T-helper 2 cell treated with Interferon-gamma antibody and Interleukin-4, amounts not matched to agents 100 ng/mL and 5 ng/mL, for 36 hours (primary cell): ENCODE measurements around the gene HS6ST3. TPM values are rescaled to one million over a fixed set of nuclear protein-coding genes. Genes with fewer than 3 reads are reported as not detected.

ENCODE experiments used
- intact Hi-C: fragments of 100-400 bp; cut with micrococcal nuclease; formaldehyde crosslinking; loops from one replicate; pipeline ENCODE4 v1.15.1; 2023
- total RNA-seq: library from RNA; stranded (reverse); gene quantifications from 2 replicates; pipeline ENCODE4 v1.2.3, GENCODE V29; 2022

HS6ST3 gene
- total RNA-seq, 1 donor from 2014 or later, result not detected

DNA sequence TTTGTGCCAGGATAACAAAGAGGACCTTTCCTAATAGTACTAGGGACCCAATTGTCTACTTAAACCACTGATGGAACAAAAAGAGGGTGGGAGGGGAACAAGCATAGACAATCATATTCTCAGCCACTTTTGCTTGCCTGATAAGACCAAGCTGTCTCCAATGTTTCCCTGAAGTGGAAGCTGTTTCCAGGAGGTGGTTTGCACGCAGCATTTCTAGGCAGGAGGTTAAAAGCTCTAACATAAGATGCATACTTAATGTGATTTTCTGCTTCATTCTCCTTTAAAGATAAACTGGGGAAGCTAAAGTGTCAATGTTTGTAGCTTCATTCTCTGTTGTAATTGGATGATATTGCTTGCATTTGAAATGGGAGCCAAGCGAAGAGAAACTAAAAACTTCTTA is 442.9 kb downstream of the HS6ST3 start:
- intact Hi-C loops, result no loop called here

DNA sequence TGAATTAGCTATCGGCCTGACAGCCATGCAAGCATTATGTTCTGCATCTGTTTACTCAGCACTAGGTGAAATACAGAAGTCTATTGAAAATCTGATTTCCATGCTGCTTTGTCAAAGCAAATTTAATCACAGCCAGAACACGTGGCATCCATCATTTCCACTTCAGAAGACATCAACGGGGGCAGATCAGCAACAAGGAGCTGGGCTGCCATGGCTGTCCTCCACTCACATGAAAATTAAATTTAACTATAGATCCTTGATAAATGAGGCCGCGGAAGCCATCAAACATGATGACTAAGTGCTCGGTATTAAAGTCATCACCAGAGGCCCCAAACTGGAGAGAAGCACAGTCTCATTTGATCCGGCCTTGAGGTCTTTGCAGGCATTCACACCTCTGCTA is 443.5 kb downstream of the HS6ST3 start:
- intact Hi-C loops, result no loop called here

DNA sequence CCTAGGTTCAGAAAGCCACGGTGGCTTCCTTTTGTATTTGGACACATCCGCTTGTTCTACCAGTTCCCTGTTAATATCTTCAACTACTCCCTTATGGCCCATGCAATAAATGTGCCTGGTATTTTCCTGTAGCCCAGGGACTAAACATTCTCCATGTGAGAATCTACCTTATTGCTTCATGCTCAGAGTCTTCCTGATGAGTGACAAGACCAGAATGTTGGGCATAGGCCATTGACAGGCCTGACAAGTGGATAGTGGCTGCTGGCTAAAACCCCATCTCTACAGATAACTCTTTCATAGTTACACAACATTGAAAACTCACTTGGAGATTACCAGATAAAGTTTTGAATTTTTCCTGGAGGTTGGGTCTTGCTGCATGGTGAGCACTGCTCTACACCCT is 449.9 kb downstream of the HS6ST3 start:
- intact Hi-C loops, result no loop called here

DNA sequence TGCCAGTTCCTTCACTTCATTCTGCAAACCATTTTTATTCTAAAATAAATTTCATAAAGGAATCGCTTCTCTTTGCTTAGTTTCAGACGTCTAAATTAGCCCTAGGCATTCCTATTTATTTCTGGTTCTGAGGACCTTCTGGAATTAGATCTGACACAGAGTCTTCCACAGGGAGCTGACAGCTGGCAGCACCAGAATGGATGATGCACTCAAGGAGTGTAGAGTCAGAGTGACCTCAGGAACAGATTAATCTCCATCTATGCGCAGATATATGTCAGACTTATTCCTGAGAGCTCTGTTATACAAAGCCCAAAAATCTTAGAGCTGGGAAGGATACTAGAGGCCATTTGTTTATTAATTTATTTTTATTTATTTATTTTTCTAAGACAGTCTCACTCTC is 450.8 kb downstream of the HS6ST3 start:
- intact Hi-C loops, result no loop called here

DNA sequence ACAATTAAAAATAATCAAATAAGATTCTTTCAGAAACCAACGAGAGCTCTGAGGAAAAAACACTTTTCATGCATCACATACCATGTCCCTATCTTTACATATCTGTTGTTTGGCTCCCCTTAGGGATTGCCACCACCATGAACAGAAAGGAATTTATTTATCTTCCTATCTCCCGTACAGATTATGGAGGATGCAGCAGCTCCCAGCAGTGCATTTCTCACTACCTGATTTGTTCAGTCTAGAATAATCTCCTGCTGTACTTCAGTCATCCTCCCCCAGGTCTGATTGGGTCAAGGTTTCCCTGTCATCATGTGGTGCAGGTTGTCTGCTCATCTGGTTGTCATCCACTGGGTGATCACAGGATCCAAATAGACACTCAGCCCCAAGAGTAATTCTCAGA is 453.1 kb downstream of the HS6ST3 start:
- intact Hi-C loops, result no loop called here

DNA sequence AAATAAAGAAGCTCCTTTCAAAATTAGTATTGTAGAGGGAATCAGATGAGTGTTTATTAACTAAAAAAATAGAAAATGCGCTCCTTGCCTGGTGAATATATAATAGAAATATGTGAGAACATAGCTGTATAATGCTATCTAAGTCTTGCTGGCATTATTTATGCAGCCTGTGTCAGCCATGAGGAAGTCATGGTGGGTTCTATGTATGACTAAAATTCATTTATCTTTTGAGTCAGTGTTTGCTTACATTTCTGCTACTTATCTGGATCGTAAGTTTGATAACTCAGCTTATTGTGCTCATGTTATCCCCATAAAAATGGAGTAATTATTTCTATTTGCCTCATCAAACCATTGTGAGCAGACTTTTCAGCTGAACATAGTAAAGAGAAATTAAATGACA is 455.1 kb downstream of the HS6ST3 start:
- intact Hi-C loops, result no loop called here

DNA sequence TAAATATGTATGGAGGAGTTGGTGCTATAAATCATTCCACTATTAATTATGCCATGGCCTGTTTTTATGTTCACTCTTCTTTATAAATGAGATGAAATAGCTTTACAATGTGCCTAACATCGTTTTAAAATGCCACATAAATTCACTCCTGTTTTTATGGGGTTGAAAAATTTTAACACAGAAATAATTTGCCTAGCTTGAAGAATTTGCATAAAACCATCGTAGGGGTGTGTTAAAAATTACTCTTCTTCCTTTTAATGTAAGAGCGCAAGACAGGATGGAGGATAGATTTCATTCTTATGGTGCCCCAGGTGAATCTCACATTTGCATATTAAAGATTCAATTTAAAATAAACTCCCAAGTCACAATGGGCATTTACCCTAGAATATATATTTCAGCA is 456.6 kb downstream of the HS6ST3 start:
- intact Hi-C loops, result no loop called here

DNA sequence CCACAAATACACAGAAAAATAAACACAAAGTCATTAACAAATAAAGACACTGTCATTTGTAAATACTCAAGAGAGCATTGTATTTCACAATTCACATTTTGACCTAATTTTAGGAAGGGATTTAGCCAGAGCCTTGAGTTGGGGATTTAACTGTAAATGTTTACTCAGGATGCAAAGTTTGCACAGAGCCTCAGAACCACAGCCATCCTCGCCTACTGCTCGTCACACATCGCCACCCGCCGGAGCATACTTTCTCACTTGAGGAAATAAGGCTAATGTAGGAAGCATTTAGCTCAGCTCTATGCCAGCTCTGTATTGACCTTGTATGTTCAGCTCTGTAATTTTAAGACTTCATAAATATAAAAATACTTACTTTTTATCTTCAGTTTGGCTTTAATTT is 461.6 kb downstream of the HS6ST3 start:
- intact Hi-C loops, result no loop called here

DNA sequence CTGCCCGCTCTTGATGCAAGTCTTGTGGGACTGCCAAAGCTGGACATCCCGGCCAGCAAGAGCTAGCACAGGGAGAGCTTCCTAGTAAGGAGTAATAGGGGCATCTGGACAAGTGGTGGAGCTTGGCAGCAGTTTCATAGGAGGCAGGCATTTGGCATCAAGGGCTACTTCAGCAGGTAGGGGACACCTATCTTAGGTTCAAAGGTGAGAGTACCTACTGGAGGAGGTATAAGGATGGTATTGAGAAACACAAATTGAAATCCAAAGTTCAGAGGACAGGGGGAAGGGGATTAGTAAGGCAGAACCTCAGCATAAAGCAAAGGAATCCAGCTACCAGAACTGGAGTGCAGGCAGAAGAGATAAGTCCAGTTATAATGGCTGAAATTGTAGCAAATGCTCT is 462.7 kb downstream of the HS6ST3 start:
- intact Hi-C loops, result no loop called here

DNA sequence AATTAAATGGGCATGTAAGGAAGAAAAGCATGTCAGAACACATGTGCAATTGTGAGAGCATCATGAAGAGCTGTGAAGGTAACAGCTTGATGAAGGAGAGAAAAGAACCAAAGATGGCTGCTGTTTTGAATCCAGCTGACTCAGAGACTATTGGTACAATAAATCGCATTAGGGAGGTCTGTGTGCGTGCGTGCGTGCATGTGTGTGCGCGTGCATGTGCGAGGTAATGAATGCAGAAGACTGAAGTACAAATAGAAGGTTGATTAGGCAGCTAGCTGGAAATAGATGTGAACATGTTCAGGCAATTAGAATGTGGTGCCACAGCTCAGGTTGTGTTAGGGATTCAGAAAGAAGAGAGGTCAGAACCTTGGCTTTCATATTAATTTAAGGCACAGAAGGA is 463.9 kb downstream of the HS6ST3 start:
- intact Hi-C loops, result no loop called here

DNA sequence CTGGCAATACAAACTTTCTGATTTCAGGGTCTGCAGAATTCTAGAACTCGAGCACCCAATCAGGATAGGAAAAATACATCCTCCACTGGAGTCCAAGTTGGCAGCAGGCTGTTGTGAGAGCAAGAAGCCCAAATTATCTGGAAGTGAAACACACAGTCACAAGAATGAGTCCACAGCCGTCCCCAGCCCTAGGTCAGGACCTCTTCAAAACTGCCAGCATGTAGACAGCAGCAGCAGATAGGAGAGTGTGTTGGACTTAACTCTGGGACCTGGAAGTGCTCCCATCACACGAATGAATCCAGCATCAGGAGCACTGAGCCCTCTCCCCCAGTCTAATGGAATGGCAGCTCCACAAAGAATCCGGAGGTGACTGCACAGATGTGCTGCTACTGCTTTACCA is 483.7 kb downstream of the HS6ST3 start:
- intact Hi-C loops, result no loop called here

DNA sequence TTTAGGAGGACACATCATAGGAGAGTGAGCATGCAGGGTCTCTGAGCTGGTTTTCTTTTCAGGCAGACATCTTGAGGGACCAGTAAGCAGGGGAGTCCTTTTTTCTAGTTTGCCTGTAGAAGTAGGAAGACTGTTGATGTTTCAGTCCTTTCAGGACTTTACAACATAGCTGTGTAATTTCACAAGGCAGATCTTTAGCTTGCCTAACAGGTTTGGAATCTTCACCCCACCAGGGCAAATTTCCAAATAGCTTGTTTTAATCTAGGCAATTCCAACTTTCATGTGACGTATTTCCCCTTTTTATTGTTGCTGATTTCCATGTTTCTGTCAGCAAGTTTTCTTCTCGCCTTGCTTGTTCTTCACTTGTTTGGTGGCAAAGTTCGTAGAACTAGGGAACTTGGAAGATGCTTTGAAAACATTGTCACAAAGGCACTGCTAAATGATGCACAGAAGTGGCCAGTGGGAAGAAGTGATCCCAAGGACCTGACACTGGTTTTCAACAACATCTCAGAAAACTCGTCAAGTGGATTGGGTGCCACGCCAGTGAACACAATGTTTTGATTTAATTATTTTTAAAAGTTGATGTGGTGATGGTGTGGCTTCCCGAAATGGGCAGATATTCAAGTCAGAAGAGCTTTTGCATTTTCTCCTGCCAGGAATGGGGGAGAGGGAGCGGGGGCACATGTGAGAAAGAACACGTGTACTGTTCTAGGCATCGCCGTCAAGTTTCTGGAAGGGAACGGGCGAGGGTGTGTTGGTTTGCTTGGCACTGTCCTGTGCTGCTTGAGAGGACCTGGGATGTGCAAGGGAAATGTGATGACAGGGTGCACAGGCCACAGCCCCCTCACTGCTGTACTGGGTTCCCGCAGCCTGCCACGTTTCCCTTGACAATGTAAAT is 485.8 kb downstream of the HS6ST3 start:
- intact Hi-C loops, result no loop called here

DNA sequence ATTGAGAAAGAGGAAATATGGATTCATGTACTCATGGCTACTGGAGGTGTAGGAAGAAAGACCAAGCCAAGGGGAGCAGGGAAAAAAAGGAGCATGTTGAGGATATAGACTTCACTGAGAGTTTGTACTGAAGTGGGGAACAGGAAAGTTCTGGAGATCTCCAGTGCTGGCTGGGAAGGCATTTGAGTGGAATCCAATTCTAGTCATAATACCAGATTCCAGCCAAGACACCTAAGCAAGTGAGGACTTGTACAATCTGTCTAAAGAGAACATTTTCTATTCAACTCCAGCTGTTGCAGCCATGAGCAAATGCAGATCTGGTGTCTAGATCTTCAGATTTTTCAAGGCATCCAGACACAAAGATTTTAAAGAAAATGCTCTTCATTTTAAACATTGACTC is 491.8 kb downstream of the HS6ST3 start:
- intact Hi-C loops, result no loop called here

DNA sequence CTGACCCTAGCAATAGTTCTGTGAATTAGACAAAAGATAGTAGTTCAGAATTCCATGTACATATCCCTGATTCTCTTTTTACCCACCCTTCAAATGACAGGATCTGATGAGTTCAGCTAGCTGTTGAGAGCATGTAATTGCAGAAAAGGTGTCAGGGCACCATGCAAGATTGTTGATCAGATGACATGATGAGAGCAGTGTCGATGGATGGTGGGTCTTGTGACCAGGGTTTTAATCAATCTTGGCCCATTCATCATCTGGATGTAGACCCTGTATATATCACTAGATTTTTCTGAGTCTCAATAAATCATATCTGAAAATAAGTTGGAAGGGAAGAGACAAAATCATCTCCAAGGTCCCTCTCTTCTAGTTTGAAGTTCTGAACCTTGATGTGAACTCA is 525.3 kb downstream of the HS6ST3 start:
- intact Hi-C loops, result no loop called here

DNA sequence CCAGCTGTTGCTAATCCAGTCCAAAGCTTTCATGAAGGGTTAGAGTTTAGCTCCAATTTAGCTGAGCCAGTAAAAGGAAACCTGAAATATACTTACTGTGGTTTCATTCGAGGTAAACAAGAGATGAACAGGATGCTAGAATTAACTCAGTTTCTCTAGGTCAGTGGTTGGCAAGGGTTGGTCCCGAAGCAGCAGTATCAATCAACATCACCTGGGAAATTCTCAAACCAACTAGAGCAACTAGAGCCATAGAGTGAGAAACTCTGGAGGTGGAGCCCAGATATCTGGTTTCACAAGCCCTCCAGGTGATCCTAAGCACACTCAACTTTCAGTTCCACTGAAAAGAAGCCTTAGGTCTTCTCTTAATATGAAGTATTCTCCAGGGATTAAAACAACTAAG is 527.6 kb downstream of the HS6ST3 start:
- intact Hi-C loops, result no loop called here

DNA sequence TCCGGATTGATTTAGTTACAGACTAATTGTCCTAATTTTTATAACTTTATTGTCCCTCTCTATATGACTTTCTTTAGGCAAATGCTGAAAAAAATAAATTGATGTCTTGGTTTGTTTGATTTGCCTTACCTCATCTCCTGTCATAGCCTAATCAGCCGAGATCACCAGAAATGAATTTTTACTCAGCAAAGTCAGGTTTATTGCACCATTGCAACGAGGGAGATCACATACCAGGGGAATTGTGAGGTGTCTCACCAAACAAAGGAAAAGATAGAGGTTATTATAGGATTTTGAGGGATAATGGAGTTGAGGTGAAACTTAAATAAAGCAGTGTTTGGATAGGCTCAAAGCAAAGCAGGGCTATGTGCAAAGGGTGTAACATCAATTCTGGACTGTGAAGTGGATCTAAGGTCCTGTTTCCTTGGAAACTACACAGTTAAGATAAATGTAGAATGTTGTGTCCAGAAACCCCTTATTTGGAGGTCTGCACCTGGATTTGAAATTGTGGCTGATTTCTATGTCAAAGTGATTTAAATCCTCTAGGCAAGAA is 531.8 kb downstream of the HS6ST3 start:
- intact Hi-C loops, result no loop called here

DNA sequence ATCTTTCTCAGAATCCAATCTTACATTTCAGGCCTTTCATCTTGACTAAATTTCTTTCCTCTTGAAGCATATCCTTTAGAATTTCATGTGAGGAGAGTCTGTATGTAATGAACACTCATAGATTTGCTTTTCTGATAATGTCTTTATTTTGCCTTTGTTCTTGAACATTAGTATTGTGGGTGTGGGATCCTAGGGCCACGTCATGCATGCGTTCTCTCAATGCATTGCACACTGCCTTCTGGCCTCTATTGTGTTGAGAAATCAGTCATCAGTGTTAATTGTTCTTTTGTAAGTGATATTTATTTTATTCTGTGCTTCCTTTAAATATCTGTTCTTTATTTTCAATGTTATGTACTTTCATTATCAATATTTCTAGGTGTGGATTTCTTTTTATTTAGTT is 539.4 kb downstream of the HS6ST3 start:
- intact Hi-C loops, result no loop called here

DNA sequence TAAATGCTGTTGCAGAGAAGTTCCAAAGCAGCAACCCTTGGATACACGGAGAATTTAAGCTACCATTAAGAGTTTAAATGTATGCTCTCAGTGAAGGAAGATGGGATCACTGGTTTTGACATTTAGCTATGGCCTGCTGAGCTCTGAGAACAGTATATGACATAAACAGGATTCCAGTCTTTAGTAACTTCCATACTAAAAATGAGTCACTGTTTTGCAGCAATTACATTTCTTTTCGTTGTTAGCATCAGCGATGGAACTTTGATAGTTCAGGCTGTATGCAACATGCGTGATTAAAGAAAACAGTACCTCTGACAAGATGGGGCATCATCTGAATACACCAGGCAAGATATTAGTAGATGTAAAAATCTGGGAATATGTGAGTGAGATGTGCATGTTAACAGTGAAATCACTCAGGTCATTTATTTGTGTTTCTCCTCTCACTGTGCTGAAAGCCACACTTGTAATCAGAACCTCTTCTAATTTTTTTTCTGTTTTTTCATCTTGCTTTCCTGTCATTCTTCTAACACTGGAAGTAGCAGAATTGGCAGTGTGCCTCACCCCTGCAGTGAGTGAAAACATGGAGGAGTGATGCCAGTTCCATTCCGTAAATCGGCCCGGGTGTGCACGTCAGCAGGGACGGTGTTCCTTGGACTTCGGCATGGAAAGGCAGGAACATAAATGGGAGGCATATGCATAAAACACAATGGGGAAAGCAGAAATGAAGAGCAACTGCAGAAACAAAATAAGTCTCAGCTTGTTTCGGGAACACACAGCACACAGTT is 542.8 kb downstream of the HS6ST3 start:
- intact Hi-C loops, result no loop called here

DNA sequence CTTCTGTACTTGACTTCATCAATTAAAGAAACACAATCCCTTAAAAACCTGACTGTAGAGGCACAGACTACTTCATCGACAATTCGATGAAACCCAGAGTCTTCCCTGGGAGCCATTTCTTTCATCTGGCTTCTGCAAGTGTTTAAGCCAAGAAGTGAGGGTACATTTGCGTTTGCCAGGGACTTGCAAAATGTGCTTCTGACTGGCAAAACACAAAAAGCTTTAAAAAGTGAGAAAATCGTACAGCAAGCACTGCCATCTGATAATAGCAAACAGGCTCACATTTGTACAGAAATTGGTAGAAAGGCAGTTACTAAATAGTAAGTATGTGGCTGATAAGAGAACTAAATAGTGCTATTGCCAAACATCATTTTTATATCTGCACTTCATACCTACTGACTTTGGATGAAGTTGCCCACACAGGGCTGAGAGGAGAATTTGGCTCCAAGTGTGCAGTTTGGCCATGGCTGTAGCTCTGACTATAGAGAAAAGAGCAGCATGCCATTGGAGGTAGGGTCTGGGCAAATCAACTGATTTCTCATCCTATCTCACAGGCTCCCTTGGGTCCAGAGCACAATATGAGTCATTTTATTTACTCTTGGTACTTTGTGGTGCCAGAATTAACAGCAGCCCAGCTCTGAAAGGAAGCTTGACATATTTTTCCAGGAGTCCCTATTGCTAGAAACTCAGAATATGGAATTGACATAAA is 546.2 kb downstream of the HS6ST3 start:
- intact Hi-C loops, result no loop called here

DNA sequence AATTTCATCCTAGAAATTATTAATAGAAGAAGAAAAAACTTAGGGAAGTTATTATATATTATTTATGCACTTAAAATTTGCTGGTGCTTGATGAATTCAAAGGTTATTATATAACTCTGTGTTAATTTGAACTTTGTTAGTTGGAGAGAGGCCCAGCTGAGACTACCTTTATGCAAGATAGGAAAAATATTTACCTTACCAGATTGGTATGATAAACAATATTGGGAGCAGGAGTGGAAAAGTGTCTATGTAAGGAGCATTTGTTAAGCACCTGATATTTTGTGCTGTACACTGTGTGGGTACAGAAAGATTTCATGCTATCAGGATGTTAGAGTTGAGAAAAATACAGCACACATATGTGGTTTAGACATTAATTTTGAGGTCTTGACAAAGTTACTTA is 547.1 kb downstream of the HS6ST3 start:
- intact Hi-C loops, result no loop called here

DNA sequence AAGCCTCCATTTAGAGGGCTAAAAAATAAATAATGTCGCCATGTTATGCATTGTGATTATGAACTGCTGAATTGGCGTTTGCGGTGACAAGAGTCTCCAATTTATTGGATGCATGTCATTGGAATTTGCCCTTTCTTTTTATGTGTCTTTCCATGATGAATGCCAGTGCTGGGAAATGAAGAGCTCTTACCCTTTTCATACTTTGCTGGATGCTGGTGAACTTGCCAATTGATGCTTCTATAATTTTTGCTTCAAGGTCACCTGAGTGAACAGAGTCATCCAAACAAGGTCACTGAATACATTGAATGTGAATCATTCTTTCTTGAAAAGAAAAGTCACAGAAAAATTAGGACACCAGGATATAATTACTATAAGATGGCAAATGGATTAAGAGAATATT is 556.2 kb downstream of the HS6ST3 start:
- intact Hi-C loops, result no loop called here
